GM12865 (cell line): ENCODE results near the gene PLA2G4A.
A peak's percentile ranks its signal among the peaks of the same experiment; 100 is the strongest.

ENCODE experiments used
- DNase-seq: peaks from one replicate; pipeline ENCODE4 v3.0.0; 2010; ENCODE audit warnings: low read depth
- H3K4me3 ChIP-seq: 2 replicates; pipeline ENCODE4 v1.5.1; 2011; ENCODE audit warnings: mild to moderate bottlenecking, low read depth, low read length, control low read depth
- CTCF ChIP-seq: IDR thresholded peaks from 2 replicates; pipeline ENCODE4 v1.5.1; 2011; ENCODE audit warnings: low read length, control low read depth, low read depth, inconsistent platforms; ENCODE audit not compliant: insufficient read depth; ENCODE audit errors: missing control alignments

PLA2G4A gene

GRCh38 chr1:186806477-186806876, 22.3 kb upstream of the PLA2G4A start:
- DNase-seq: peak; percentile 54
- TF ChIP-seq CTCF: peak; percentile 40
- no peak overlapping the region for H3K4me3 ChIP-seq

GRCh38 chr1:186807163-186807562, 21.6 kb upstream of the PLA2G4A start:
- DNase-seq: no peak
- TF ChIP-seq CTCF: no peak
- H3K4me3 ChIP-seq: no peak overlapping the region

- TF ChIP-seq CTCF: no peak
- DNase-seq: no peak
- H3K4me3 ChIP-seq: no peak overlapping the region
Observed at GRCh38 chr1:186811892-186812291, 16.9 kb upstream of the PLA2G4A start.

- no peak overlapping the region for H3K4me3 ChIP-seq
Observed at GRCh38 chr1:186812570-186812969, 16.2 kb upstream of the PLA2G4A start.

DNA sequence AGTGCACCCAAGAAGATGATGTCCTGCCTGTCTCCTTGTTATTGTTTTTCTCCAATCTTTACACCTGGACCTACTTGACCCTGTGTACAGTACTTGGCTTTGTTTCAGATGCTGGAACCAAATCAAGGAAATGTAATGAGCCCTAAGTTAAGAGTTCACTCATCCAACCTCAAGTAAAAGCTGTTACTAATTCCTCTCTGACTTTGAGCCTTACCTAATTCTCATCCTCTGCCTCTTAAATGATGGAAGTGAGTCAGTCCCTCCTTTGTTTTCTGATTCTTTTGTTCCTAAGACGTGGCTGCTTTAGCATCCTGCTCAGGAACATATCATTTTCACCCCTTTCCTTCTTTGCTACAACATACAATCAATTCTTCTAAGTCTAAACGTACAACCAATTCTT, 15.3 kb upstream of the PLA2G4A start:
- no peak overlapping the region for H3K4me3 ChIP-seq
- TF ChIP-seq CTCF: no peak
- no peak for DNase-seq

More at GRCh38 chr1:186812570-186812969, 16.2 kb upstream of the PLA2G4A start:
- DNase-seq: no peak
- no peak for TF ChIP-seq CTCF

- no peak overlapping the region for H3K4me3 ChIP-seq
- no peak for TF ChIP-seq CTCF
Observed at GRCh38 chr1:186819126-186819525, 9.6 kb upstream of the PLA2G4A start.

DNA sequence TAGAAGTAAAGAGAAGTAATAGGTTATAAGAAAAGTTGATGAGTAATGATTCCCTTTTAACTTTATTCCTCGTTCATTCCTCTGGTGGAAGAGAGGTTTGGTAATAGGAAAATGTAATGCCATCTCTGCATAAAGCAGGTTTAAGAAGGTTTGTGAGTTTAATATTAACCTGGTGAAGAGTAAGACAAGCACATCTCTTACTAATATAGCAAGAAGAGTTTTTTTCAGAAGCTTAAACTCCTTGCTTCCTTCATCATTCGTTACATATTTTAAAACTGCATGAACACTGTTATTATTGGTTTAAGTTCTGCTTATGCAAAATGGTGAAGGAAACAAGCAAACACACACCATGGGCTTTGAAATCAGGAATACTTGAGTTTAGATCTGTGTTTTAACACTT, 9.2 kb upstream of the PLA2G4A start:
- no peak for TF ChIP-seq CTCF
- no peak overlapping the region for H3K4me3 ChIP-seq
- DNase-seq: no peak

More at GRCh38 chr1:186819126-186819525, 9.6 kb upstream of the PLA2G4A start:
- peak; percentile 51 for DNase-seq
